ENCODE data around the gene BORCS5. TPM values are rescaled to one million over a fixed set of nuclear protein-coding genes. Genes with fewer than 3 reads are reported as not detected.
"Not testable (repeated sequence)": the region's sequence is repeated elsewhere in the genome, so short reads cannot be mapped to it uniquely, and the experiment has no call there.

The BORCS5 gene
- total RNA-seq, 1 experiment from 2014 or later, result 7.8 TPM

DNA sequence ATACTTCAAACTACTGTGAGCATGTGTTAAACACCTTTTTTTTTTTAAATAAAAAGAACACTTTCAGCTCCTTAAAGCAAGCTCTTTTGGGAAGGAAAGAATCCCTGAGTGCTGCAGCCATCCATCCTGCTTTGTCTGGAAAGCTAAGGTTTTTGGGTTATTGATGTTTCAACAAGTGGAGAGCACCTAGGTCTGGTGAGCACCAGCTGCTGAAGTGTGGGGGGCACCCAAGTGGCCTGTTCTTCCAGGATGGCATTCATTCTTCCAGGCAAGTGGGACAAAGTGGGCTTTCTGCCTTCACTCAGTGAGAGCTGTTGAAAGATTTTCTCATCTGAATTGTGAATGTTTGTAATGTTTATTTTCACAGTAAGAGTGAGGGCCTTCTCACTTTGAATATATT lies 49.9 kb downstream of the BORCS5 start:
- ChIA-PET POLR2A (no interaction called here), CTCF (interaction anchor here (0.6 kb wide), 2 partner anchors 49 to 79 kb away, joined by 3 read pairs; no protein-coding TSS in a partner anchor)
- Histone ChIP-seq H3K9me3 (ENCODE audit: control insufficient read depth, insufficient read depth, low read depth, low read length) (no peaks in the 10 kb centered on the region), H3K36me3 (ENCODE audit: control insufficient read depth, insufficient read depth, low read length) (no peaks in the 10 kb centered on the region), H3K4me1 (ENCODE audit: control insufficient read depth, insufficient read depth, low read length) (no peaks in the 10 kb centered on the region), H3K27me3 (ENCODE audit: control insufficient read depth, insufficient read depth, low read length) (no peaks in the 10 kb centered on the region), H3K27ac (ENCODE audit: low read length) (no peak overlapping the region), H3K4me3 (ENCODE audit: low read depth in 2 of 2, low read length in 2 of 2) (no peak overlapping the region)
- no peak for ATAC-seq
- TF ChIP-seq TCF7L2 (IDR thresholded peaks at IDR 0.05; ENCODE audit: low read depth, low read length) (no peak), POLR2AphosphoS5 (IDR thresholded peaks at IDR 0.05; ENCODE audit: low read depth, low read length) (no peak), SIN3A (IDR thresholded peaks at IDR 0.05; ENCODE audit: borderline replicate concordance, insufficient read depth, low read depth, low read length) (no peak)
- TF ChIP-seq, protein P1, sequence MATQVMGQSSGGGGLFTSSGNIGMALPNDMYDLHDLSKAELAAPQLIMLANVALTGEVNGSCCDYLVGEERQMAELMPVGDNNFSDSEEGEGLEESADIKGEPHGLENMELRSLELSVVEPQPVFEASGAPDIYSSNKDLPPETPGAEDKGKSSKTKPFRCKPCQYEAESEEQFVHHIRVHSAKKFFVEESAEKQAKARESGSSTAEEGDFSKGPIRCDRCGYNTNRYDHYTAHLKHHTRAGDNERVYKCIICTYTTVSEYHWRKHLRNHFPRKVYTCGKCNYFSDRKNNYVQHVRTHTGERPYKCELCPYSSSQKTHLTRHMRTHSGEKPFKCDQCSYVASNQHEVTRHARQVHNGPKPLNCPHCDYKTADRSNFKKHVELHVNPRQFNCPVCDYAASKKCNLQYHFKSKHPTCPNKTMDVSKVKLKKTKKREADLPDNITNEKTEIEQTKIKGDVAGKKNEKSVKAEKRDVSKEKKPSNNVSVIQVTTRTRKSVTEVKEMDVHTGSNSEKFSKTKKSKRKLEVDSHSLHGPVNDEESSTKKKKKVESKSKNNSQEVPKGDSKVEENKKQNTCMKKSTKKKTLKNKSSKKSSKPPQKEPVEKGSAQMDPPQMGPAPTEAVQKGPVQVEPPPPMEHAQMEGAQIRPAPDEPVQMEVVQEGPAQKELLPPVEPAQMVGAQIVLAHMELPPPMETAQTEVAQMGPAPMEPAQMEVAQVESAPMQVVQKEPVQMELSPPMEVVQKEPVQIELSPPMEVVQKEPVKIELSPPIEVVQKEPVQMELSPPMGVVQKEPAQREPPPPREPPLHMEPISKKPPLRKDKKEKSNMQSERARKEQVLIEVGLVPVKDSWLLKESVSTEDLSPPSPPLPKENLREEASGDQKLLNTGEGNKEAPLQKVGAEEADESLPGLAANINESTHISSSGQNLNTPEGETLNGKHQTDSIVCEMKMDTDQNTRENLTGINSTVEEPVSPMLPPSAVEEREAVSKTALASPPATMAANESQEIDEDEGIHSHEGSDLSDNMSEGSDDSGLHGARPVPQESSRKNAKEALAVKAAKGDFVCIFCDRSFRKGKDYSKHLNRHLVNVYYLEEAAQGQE (IDR thresholded peaks at IDR 0.05; ENCODE audit: insufficient read depth in 1 of 2, low read depth in 2 of 2, low read length in 1 of 2), result no peak
- TF ChIP-seq, protein P2, sequence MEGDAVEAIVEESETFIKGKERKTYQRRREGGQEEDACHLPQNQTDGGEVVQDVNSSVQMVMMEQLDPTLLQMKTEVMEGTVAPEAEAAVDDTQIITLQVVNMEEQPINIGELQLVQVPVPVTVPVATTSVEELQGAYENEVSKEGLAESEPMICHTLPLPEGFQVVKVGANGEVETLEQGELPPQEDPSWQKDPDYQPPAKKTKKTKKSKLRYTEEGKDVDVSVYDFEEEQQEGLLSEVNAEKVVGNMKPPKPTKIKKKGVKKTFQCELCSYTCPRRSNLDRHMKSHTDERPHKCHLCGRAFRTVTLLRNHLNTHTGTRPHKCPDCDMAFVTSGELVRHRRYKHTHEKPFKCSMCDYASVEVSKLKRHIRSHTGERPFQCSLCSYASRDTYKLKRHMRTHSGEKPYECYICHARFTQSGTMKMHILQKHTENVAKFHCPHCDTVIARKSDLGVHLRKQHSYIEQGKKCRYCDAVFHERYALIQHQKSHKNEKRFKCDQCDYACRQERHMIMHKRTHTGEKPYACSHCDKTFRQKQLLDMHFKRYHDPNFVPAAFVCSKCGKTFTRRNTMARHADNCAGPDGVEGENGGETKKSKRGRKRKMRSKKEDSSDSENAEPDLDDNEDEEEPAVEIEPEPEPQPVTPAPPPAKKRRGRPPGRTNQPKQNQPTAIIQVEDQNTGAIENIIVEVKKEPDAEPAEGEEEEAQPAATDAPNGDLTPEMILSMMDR (IDR thresholded peaks at IDR 0.05), result no peak
- BruUV-seq (replicated peaks), result no TSS peak
- intact Hi-C loops (cut with micrococcal nuclease; ENCODE audit: unreplicated experiment), result no loop called here
- DNase-seq (ENCODE audit: low read depth, low spot score), result no peak
- in situ Hi-C loops (cut with HindIII; ENCODE audit: low pct_unique_long_range_greater_than_20kb, low sequenced_read_pairs), result no loop called here

DNA sequence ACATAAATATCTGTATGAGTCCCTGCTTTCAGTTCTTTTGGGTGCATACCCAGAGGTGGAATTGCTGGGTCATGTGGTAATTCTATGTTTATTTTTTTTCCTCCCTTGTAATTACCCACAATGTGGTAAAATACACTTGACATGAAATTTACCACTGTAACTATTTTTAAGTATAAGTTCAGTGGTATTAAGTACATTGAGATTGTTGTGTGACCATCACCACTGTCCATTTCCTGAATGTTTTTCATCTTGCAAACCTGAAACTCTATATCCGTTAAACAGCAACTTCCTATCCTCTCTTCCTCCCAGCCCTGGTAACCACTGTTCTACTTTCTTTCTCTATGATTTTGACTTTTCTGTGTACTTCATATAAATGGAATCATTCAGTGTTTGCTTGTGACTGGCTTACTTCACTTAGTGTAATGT lies 51.4 kb downstream of the BORCS5 start:
- Histone ChIP-seq H3K27me3 (ENCODE audit: control insufficient read depth, insufficient read depth, low read length) (no peaks in the 10 kb centered on the region), H3K9me3 (ENCODE audit: control insufficient read depth, insufficient read depth, low read depth, low read length) (no peaks in the 10 kb centered on the region), H3K4me1 (ENCODE audit: control insufficient read depth, insufficient read depth, low read length) (no peaks in the 10 kb centered on the region), H3K4me3 (ENCODE audit: low read depth in 2 of 2, low read length in 2 of 2) (no peak overlapping the region), H3K36me3 (ENCODE audit: control insufficient read depth, insufficient read depth, low read length) (no peaks in the 10 kb centered on the region), H3K27ac (ENCODE audit: low read length) (no peak overlapping the region)
- no peak for ATAC-seq
- no peak for DNase-seq (ENCODE audit: low read depth, low spot score)
- in situ Hi-C loops (cut with HindIII; ENCODE audit: low pct_unique_long_range_greater_than_20kb, low sequenced_read_pairs), result no loop called here
- ChIA-PET CTCF (no interaction called here), POLR2A (no interaction called here)
- intact Hi-C loops (cut with micrococcal nuclease; ENCODE audit: unreplicated experiment), result no loop called here
- TF ChIP-seq TCF7L2 (IDR thresholded peaks at IDR 0.05; ENCODE audit: low read depth, low read length) (no peak), SIN3A (IDR thresholded peaks at IDR 0.05; ENCODE audit: borderline replicate concordance, insufficient read depth, low read depth, low read length) (no peak), POLR2AphosphoS5 (IDR thresholded peaks at IDR 0.05; ENCODE audit: low read depth, low read length) (no peak)
- TF ChIP-seq, protein P2 (IDR thresholded peaks at IDR 0.05), result no peak
- TF ChIP-seq, protein P1 (IDR thresholded peaks at IDR 0.05; ENCODE audit: insufficient read depth in 1 of 2, low read depth in 2 of 2, low read length in 1 of 2), result no peak
- BruUV-seq (replicated peaks), result no TSS peak

DNA sequence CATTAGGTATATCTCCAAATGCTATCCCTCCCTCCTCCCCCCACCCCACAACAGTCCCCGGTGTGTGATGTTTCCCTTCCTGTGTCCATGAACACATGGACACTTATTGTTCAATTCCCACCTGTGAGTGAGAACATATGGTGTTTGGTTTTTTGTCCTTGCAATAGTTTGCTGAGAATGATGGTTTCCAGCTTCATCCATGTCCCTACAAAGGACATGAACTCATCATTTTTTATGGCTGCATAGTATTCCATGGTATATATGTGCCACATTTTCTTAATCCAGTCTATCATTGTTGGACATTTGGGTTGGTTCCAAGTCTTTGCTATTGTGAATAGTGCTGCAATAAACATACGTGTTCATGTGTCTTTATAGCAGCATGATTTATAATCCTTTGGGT lies 52.5 kb downstream of the BORCS5 start:
- H3K27me3 ChIP-seq (ENCODE audit: control insufficient read depth, insufficient read depth, low read length); DNase-seq (ENCODE audit: low read depth, low spot score); in situ Hi-C loops (cut with HindIII; ENCODE audit: low pct_unique_long_range_greater_than_20kb, low sequenced_read_pairs); intact Hi-C loops (cut with micrococcal nuclease; ENCODE audit: unreplicated experiment); H3K4me1 ChIP-seq (ENCODE audit: control insufficient read depth, insufficient read depth, low read length); H3K9me3 ChIP-seq (ENCODE audit: control insufficient read depth, insufficient read depth, low read depth, low read length); H3K4me3 ChIP-seq (ENCODE audit: low read depth in 2 of 2, low read length in 2 of 2); POLR2A ChIA-PET; BruUV-seq (replicated peaks); ATAC-seq; CTCF ChIA-PET; H3K36me3 ChIP-seq (ENCODE audit: control insufficient read depth, insufficient read depth, low read length); H3K27ac ChIP-seq (ENCODE audit: low read length): not testable (repeated sequence)

Data from Panc1 (cell line).